Measurements from ENCODE around the gene TCEAL9. TPM values are rescaled to one million over a fixed set of nuclear protein-coding genes. Genes with fewer than 3 reads are reported as not detected.
A peak's percentile ranks its signal among the peaks of the same experiment; 100 is the strongest.
"Not testable (repeated sequence)": the region's sequence is repeated elsewhere in the genome, so short reads cannot be mapped to it uniquely, and the experiment has no call there.

TCEAL9 gene
- total RNA-seq, 2 experiments from 2014 or later = 1.5 to 1.8 TPM

DNA sequence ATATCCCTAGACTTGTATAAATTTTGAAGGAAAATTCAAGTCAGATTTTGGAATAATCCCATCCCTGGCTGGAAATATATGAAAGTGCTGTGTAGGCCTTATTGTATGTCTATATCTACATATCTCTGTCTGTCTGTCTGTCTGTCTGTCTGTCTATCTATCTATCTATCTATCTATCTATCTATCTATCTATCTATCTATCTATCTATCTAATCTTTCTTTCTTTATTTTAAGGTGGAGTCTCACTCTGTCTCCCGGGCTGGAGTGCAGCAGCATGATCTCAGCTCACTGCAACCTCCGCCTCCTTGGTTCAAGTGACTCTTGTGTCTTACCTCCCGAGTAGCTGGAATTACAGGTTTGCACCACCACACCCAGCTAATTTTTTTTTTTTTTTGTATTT lies 3.3 kb downstream of the TCEAL9 start:
- H3K4me1 Mint-ChIP-seq; H3K27me3 Mint-ChIP-seq; POLR2A ChIA-PET; ATAC-seq (ENCODE audit: low read depth); H3K27ac Mint-ChIP-seq; H3K4me3 Mint-ChIP-seq; H3K36me3 Mint-ChIP-seq; H3K9me3 Mint-ChIP-seq; DNase-seq: not testable (repeated sequence)

DNA sequence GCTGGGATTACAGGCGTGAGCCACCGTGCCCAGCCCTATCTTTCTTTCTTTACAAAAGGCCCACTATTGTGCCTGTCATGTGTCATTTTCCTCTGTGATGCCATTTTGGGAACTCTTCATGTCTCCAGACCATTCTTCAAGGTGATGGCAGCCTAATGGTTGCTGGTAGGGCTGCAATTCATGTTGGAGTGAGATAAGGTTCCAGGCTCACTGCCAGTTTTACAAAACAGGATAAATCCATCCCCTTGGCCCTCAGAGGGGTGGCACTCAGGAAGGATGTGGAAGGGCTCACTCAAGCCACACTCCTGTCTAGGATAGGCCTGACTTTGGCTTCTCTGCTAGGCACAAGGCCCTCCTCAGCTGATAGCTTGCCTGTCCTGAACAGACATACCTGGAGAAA lies 3.8 kb downstream of the TCEAL9 start:
- Mint-ChIP-seq H3K4me1 (peaks cover 6% of the 10 kb centered on the region), H3K4me3 (no peak overlapping the region), H3K36me3 (no peaks in the 10 kb centered on the region), H3K27ac (no peak overlapping the region), H3K27me3 (peaks cover 5% of the 10 kb centered on the region), H3K9me3 (no peaks in the 10 kb centered on the region)
- no peak for DNase-seq
- no peak for ATAC-seq (ENCODE audit: low read depth)
- POLR2A ChIA-PET = no interaction called here

DNA sequence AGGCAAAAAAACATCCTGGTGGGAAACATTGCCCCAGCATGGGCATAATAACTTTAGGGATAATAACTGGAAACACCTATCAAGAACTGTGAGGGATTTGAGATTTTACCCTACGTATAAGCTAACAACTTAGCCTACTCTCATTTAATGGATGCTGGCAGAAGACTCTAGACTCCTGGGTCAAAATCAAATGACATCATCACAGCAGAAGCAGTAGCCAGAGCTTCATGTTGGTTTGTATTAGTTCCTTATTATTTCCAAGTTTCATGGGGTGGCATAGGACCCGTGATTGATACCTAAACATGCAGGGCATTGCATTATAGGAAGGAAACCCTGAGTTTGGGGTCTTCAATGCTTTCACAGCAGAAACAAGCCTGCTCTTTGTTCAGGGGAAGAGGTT lies 4.6 kb downstream of the TCEAL9 start:
- no peaks in the 10 kb centered on the region for H3K36me3 Mint-ChIP-seq
- H3K27ac Mint-ChIP-seq = no peak overlapping the region
- peaks cover 2% of the 10 kb centered on the region for H3K27me3 Mint-ChIP-seq
- peaks cover 5% of the 10 kb centered on the region for H3K4me1 Mint-ChIP-seq
- no peak overlapping the region for H3K4me3 Mint-ChIP-seq
- no peaks in the 10 kb centered on the region for H3K9me3 Mint-ChIP-seq
- DNase-seq (no peak), ATAC-seq (ENCODE audit: low read depth) (no peak)
- POLR2A ChIA-PET = no interaction called here

DNA sequence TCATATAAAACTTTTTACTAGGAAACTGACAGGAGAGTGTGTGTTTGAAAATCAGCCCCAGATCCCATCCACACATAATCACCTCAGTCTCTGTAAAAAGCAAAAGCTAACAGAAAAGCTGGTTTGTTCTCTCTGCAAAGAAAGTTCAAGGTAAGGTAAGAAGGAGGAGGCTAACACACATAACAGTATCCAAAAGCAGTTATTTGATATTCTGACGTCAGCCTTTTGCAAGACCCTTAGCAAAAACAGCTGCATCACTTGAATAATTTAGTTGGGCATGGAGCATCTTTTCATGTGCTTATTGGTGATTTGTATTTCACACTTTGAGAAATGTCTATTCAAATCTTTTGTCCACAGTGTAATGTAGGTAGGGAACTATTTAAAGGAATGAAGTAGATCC lies 5.5 kb downstream of the TCEAL9 start:
- H3K36me3 Mint-ChIP-seq = no peaks in the 10 kb centered on the region
- POLR2A ChIA-PET = interaction anchor here (0.5 kb wide), 1 partner anchor 1954 kb away, joined by 3 read pairs; the partner anchor contains the start of gene GLA
- ATAC-seq (ENCODE audit: low read depth) (no peak), DNase-seq (no peak)
- H3K27ac Mint-ChIP-seq = no peak overlapping the region
- no peaks in the 10 kb centered on the region for H3K9me3 Mint-ChIP-seq
- no peak overlapping the region for H3K4me3 Mint-ChIP-seq
- H3K4me1 Mint-ChIP-seq = no peaks in the 10 kb centered on the region
- peaks cover 2% of the 10 kb centered on the region for H3K27me3 Mint-ChIP-seq

DNA sequence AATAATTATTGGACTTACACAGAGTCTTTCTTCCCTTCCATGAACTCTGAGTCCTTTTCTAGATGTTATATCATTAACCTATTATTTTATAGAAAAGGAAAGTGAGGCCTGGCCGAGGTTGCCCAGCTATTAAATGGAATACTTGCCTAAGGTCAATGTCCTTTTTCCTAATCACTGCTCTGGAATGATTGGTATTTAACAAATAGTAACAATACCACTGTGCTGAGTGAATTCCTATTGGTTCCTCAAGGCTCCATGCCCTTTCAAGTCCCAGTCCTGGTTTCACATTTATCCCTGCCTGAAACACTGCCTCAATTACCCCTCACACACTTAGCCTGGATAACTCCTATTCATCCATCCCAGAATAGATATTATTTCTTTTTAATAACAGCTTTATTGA lies 6.2 kb downstream of the TCEAL9 start:
- Mint-ChIP-seq H3K9me3 (no peaks in the 10 kb centered on the region), H3K4me1 (no peaks in the 10 kb centered on the region), H3K4me3 (no peak overlapping the region), H3K27ac (no peak overlapping the region), H3K36me3 (no peaks in the 10 kb centered on the region), H3K27me3 (peaks cover 4% of the 10 kb centered on the region)
- POLR2A ChIA-PET = interaction anchor here (0.5 kb wide), 1 partner anchor 1955 kb away, joined by 3 read pairs; the partner anchor contains the start of gene GLA
- DNase-seq = no peak
- no peak for ATAC-seq (ENCODE audit: low read depth)

DNA sequence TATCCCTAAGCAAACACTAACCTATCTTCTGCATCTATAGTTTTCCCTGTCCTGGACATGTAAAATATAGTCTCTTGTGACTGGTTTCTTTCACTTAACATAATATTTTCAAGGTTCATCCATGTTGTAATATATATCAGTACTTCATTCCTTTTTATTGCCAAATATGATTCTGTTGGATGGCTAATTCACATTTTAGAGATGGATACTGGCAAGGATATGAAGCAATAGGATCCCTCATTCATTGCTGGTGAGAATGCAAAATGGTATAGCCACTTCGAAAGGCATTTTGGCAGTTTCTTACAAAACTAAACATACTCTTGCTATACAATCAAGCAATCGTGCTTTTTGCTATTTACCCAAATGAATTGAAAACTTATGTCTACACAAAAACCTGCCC lies 6.7 kb downstream of the TCEAL9 start:
- POLR2A ChIA-PET = no interaction called here
- DNase-seq (no peak), ATAC-seq (ENCODE audit: low read depth) (no peak)
- Mint-ChIP-seq H3K27ac (no peak overlapping the region), H3K4me1 (no peaks in the 10 kb centered on the region), H3K36me3 (no peaks in the 10 kb centered on the region), H3K9me3 (no peaks in the 10 kb centered on the region), H3K27me3 (peaks cover 4% of the 10 kb centered on the region), H3K4me3 (no peak overlapping the region)

DNA sequence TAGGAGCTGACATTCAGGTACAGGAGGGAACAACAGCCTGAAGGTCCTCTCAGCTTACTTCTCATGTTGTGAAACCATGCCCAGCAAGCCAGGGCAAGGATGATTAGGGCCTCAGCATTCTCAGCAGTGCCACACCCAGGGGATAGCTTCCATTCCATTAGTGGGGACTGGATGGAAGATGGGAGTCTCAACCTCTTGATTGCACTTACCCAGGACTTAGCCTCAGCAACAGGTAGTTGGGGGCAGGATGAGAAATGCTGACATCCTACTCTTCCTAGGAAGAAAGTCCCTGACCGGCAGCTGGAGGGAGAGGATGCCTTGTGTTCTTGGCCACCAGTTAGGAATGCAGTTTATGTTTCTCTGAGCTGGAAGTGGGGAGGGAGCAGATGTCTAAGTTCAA lies 11.2 kb downstream of the TCEAL9 start:
- DNase-seq = no peak
- peaks cover 7% of the 10 kb centered on the region for H3K27me3 Mint-ChIP-seq
- no peak for ATAC-seq (ENCODE audit: low read depth)
- H3K4me1 Mint-ChIP-seq = no peaks in the 10 kb centered on the region
- H3K36me3 Mint-ChIP-seq = no peaks in the 10 kb centered on the region
- H3K4me3 Mint-ChIP-seq = no peak overlapping the region
- POLR2A ChIA-PET = no interaction called here
- H3K9me3 Mint-ChIP-seq = no peaks in the 10 kb centered on the region
- no peak overlapping the region for H3K27ac Mint-ChIP-seq

DNA sequence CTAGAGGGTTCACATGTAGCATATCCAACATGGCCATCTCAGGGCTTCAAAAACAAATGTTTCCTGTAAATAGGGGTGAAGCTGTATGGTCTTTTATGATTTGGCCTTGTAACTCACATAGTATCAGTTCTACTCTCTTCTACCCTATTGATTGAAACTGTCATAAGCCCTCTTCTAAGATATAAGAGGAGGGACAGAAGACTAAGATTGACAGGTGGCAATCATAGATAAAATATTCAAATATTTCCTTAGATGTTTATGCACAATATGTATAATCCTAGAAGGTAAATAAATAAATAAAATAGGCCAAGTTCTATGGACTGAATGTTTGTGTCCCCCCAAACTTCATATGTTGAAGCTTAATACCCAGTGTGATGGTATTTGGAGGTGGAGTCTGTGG lies 13.2 kb downstream of the TCEAL9 start:
- H3K36me3 Mint-ChIP-seq = no peaks in the 10 kb centered on the region
- peaks cover 7% of the 10 kb centered on the region for H3K27me3 Mint-ChIP-seq
- DNase-seq (no peak), ATAC-seq (ENCODE audit: low read depth) (no peak)
- no peak overlapping the region for H3K27ac Mint-ChIP-seq
- H3K9me3 Mint-ChIP-seq = no peaks in the 10 kb centered on the region
- POLR2A ChIA-PET = no interaction called here
- no peaks in the 10 kb centered on the region for H3K4me1 Mint-ChIP-seq
- no peak overlapping the region for H3K4me3 Mint-ChIP-seq

DNA sequence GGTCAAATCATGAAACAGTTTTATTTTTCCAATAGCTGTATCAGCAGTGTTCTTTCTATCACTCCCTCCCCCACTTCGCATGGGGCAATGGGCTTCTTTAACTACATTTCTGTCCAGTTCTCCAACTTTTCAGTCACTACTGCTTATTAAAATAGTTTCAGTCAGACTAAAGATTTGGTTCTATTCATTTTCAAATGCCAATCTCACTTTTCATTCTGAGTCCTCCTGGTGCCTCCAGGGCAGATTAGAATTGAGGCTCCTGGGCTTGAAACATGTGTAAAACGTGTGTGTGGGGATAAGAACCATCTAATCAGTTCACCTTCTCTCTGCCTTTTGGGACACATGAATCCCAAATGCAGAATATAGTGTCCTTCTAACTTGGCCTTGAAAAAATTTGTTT lies 16.6 kb downstream of the TCEAL9 start:
- ATAC-seq (ENCODE audit: low read depth) = no peak

DNA sequence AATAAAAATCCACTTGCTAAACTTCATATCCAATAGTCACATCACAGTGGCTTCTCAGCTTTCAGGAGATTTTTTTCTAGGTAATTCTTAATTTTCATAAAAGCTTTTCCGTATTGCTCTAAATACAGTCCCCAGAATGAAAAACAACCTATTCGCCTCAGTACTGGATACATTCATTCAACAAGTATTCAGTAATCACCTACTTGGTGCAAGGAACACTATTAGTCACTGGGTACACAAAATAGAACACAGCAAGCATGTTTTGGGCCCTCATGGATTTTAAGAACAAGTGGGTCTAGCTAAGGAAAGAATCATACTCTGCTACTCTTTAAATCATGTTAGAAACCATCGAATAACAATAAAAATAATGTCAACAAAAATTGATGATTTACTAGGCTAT lies 17.3 kb downstream of the TCEAL9 start:
- H3K4me1 Mint-ChIP-seq = peaks cover 6% of the 10 kb centered on the region
- no peaks in the 10 kb centered on the region for H3K9me3 Mint-ChIP-seq
- H3K4me3 Mint-ChIP-seq = no peak overlapping the region
- H3K27ac Mint-ChIP-seq = no peak overlapping the region
- H3K27me3 Mint-ChIP-seq = peaks cover 1% of the 10 kb centered on the region
- no peak for DNase-seq
- ATAC-seq (ENCODE audit: low read depth) = no peak
- POLR2A ChIA-PET = no interaction called here
- no peaks in the 10 kb centered on the region for H3K36me3 Mint-ChIP-seq

More for the DNA sequence above, 16.6 kb downstream of the TCEAL9 start:
- no peak for DNase-seq
- POLR2A ChIA-PET = no interaction called here
- H3K9me3 Mint-ChIP-seq = no peaks in the 10 kb centered on the region
- H3K27ac Mint-ChIP-seq = no peak overlapping the region
- peaks cover 3% of the 10 kb centered on the region for H3K27me3 Mint-ChIP-seq
- peaks cover 6% of the 10 kb centered on the region for H3K4me1 Mint-ChIP-seq
- H3K4me3 Mint-ChIP-seq = no peak overlapping the region
- H3K36me3 Mint-ChIP-seq = no peaks in the 10 kb centered on the region

DNA sequence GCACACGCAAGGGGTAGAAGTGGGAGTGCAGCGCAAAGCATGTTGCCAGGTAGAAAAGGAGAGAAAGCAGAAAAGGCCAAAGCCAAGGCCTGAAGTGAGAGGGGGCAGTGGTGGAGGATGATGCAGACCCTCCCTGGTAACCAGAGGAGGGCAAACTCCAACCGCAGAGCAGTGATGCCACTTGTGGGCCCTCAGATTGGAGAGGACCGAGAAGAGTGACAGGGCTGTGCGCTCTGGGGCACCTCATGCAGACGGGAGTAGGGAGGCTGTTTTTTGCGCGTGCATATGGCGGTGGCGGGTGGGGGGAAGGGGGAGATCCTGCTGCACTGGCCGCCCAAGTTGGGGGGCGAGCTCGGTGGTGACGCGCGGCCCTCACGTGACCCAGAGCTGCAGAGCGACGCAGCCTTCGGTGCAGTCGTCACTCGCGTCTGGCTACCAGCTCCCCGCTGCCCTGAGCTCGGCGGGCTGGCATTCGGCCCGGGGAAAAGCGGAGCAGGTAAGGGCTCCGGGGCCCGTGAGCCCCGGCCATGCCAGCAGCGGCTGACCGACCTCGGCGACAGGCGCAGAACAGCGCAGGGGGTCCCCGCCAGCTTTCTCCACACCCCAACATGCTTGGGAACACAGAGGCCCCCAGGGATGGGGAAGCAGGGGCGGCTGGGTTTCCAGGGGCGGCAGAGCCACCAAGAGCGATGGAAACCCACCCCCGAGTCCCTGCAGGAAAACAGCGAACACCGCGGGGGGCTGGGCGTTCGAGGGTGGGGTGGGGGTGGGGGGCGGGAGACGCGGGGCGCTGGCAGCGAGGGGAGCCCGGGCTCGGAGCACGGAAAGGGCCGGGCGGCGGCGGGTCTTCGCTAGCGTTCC lies 20.0 kb downstream of the TCEAL9 start, which contains the start of gene BEX3:
Gene BEX3, plus strand, starts transcription at position 421 of the 861 bp plus-strand sequence. CDS start 984 bp downstream, outside the sequence.
- H3K36me3 Mint-ChIP-seq = no peaks in the 10 kb centered on the region
- H3K4me1 Mint-ChIP-seq = peaks cover 6% of the 10 kb centered on the region
- peak within 1 kb of the TSS; percentile 73 for H3K4me3 Mint-ChIP-seq
- peak; percentile 48 for DNase-seq
- ATAC-seq (ENCODE audit: low read depth) = peak; percentile 81
- no peaks in the 10 kb centered on the region for H3K27me3 Mint-ChIP-seq
- POLR2A ChIA-PET = no interaction called here
- no peaks in the 10 kb centered on the region for H3K9me3 Mint-ChIP-seq
- peak within 1 kb of the TSS; percentile 56 for H3K27ac Mint-ChIP-seq

DNA sequence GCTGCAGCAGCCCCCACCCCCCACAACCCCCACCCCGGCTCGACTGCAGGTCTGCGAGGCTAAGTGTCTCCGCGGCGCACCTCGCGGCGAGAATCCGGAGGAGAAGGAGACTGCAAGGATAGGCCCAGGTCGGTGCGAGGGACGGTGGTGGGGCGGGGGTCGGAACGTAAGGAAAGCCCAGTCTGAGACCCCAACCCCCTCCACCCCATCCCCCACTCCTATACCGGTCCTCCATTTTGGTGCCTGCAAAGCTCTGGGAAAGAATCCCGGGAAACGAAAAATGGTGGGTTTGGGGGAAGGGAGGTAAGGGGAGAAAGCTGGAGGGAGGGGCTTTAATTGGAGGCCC lies 20.6 kb downstream of the TCEAL9 start:
- Mint-ChIP-seq H3K27ac (peak overlapping the region; percentile 30), H3K27me3 (no peaks in the 10 kb centered on the region), H3K9me3 (no peaks in the 10 kb centered on the region), H3K4me3 (peak overlapping the region; percentile 73), H3K36me3 (no peaks in the 10 kb centered on the region), H3K4me1 (peaks cover 6% of the 10 kb centered on the region)
- POLR2A ChIA-PET = no interaction called here
- ATAC-seq (ENCODE audit: low read depth) = peak; percentile 38
- peak; percentile 28 for DNase-seq

DNA sequence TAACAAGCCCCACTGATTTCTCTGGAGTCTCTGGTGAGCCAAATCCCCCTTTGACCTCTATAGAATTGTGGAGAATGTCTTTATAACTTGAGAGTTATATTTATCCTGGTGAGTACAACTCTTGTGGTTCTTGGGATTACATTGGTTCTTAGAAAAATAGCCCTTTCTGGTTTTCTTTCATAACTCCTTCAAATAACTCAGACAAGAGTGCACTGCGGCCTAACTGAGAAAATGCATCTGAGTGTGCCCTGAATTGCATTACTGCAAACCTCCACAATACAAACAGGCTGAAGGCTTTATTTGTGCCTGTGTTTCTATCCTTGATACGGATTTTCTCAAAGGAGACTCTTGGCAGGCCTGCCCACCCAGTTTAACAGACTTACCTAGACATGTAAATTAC lies 22.7 kb downstream of the TCEAL9 start:
- no peaks in the 10 kb centered on the region for H3K9me3 Mint-ChIP-seq
- POLR2A ChIA-PET = no interaction called here
- H3K4me1 Mint-ChIP-seq = peaks cover 6% of the 10 kb centered on the region
- H3K4me3 Mint-ChIP-seq = no peak overlapping the region
- ATAC-seq (ENCODE audit: low read depth) = no peak
- H3K27me3 Mint-ChIP-seq = no peaks in the 10 kb centered on the region
- DNase-seq = no peak
- H3K27ac Mint-ChIP-seq = no peak overlapping the region
- no peaks in the 10 kb centered on the region for H3K36me3 Mint-ChIP-seq

DNA sequence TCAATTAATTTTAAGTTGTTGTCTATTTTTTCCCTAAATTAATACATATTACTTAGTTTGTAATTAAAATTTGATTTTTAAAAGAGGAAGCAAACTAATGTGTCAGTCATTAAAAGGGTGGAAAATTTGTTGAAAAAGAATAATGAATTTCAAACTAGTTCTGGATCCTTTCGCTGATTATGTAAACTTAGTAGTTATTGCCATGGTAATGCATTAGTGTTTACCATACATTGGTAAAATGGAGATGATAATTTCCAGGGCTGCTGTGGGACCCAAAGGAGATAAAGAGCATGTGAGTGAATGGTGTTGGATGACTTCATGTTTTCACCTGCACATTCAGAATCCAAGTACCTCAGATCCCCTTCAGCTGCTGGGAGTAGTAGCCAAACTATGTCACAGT lies 26.6 kb downstream of the TCEAL9 start:
- H3K27ac Mint-ChIP-seq = no peak overlapping the region
- no peaks in the 10 kb centered on the region for H3K9me3 Mint-ChIP-seq
- no peaks in the 10 kb centered on the region for H3K27me3 Mint-ChIP-seq
- DNase-seq (no peak), ATAC-seq (ENCODE audit: low read depth) (no peak)
- H3K4me1 Mint-ChIP-seq = no peaks in the 10 kb centered on the region
- no peak overlapping the region for H3K4me3 Mint-ChIP-seq
- no peaks in the 10 kb centered on the region for H3K36me3 Mint-ChIP-seq
- POLR2A ChIA-PET = no interaction called here
